Calu3 (cell line): Measurements from ENCODE around the gene OR52N5. TPM values are rescaled to one million over a fixed set of nuclear protein-coding genes. Genes with fewer than 3 reads are reported as not detected.

Source experiments
- BruUV-seq: library from RNA; stranded (reverse); fragments of 400-500 nt; replicated peaks from 2 replicates; lab custom pipeline; 2021; lab: Mats Ljungman, UMichigan
- CTCF ChIA-PET: fragments of 300-600 bp; sonication (Branson Sonifier 250); formaldehyde crosslinking; loops from one replicate; lab custom pipeline; 2022; ENCODE audit warnings: antibody characterized with exemption; lab: Charles Lee
- DNase-seq: peaks from one replicate; pipeline ENCODE4 v3.0.0; 2022
- H3K27ac Mint-ChIP-seq: one replicate; pipeline ENCODE4 v1.8.0; 2022; ENCODE audit warnings: mixed read lengths; ENCODE audit not compliant: unreplicated experiment
- H3K27me3 Mint-ChIP-seq: one replicate; pipeline ENCODE4 v1.8.0; 2022; ENCODE audit warnings: mixed read lengths; ENCODE audit not compliant: unreplicated experiment
- H3K36me3 Mint-ChIP-seq: one replicate; pipeline ENCODE4 v1.8.0; 2022; ENCODE audit warnings: mild to moderate bottlenecking, moderate library complexity, mixed read lengths; ENCODE audit not compliant: insufficient read depth, unreplicated experiment
- H3K4me1 Mint-ChIP-seq: one replicate; pipeline ENCODE4 v1.8.0; 2022; ENCODE audit warnings: mild to moderate bottlenecking, low read depth, mixed read lengths; ENCODE audit not compliant: unreplicated experiment
- H3K4me3 Mint-ChIP-seq: one replicate; pipeline ENCODE4 v1.8.0; 2022; ENCODE audit warnings: mild to moderate bottlenecking, low read depth, moderate library complexity, mixed read lengths; ENCODE audit not compliant: unreplicated experiment
- H3K9me3 Mint-ChIP-seq: one replicate; pipeline ENCODE4 v1.8.0; 2022; ENCODE audit warnings: low read depth, mixed read lengths; ENCODE audit not compliant: unreplicated experiment
- CTCF ChIP-seq: fragments of 200-600 bp; IDR thresholded peaks from one replicate; pipeline ENCODE4 v1.8.0; 2022; ENCODE audit warnings: antibody characterized with exemption; ENCODE audit not compliant: unreplicated experiment
- intact Hi-C: fragments of 100-400 bp; cut with micrococcal nuclease; formaldehyde crosslinking; loops from one replicate; pipeline ENCODE4 v1.10.0; 2022; ENCODE audit not compliant: unreplicated experiment
- total RNA-seq: library from RNA; stranded (reverse); gene quantifications from 2 replicates; pipeline ENCODE4 v1.2.3, GENCODE V29; 2022

Gene OR52N5
- total RNA-seq, 1 experiment from 2014 or later, result not detected

GRCh38 chr11:5803982-5804381 lies 20.8 kb upstream of the OR52N5 start:
- peaks cover 38% of the 10 kb centered on the region for H3K27me3 Mint-ChIP-seq

GRCh38 chr11:5796541-5796940 lies 13.4 kb upstream of the OR52N5 start:
- DNase-seq, result no peak
- CTCF ChIA-PET, result interaction anchor here (0.6 to 0.7 kb wide), 2 partner anchors 274 to 1134 kb away, joined by 3 to 6 read pairs; no protein-coding TSS in a partner anchor
- Mint-ChIP-seq H3K27me3 (no peaks in the 10 kb centered on the region), H3K36me3 (no peaks in the 10 kb centered on the region), H3K4me1 (no peaks in the 10 kb centered on the region), H3K9me3 (no peaks in the 10 kb centered on the region), H3K4me3 (no peak overlapping the region), H3K27ac (no peak overlapping the region)
- intact Hi-C loops, result no loop called here
- BruUV-seq, result no TSS peak
- no peak for TF ChIP-seq CTCF

More at GRCh38 chr11:5803982-5804381, 20.8 kb upstream of the OR52N5 start:
- H3K4me1 Mint-ChIP-seq, result peaks cover 4% of the 10 kb centered on the region
- no peak for TF ChIP-seq CTCF
- intact Hi-C loops, result no loop called here
- no peak for DNase-seq
- peaks cover 3% of the 10 kb centered on the region for H3K9me3 Mint-ChIP-seq
- peaks cover 6% of the 10 kb centered on the region for H3K36me3 Mint-ChIP-seq
- BruUV-seq, result no TSS peak
- H3K4me3 Mint-ChIP-seq, result no peak overlapping the region
- CTCF ChIA-PET, result no interaction called here
- no peak overlapping the region for H3K27ac Mint-ChIP-seq

- Mint-ChIP-seq H3K9me3 (no peaks in the 10 kb centered on the region), H3K27me3 (no peaks in the 10 kb centered on the region), H3K4me3 (no peak within 1 kb of the TSS), H3K27ac (no peak within 1 kb of the TSS), H3K4me1 (no peaks in the 10 kb centered on the region), H3K36me3 (no peaks in the 10 kb centered on the region)
- no TSS peak for BruUV-seq
- no peak for TF ChIP-seq CTCF
- CTCF ChIA-PET, result no interaction called here
- no peak for DNase-seq
- intact Hi-C loops, result no loop called here
Observed at GRCh38 chr11:5791165-5791564, 8.0 kb upstream of the OR52N5 start, which contains the start of gene OR52N1. Gene OR52N1, minus strand, starts transcription at chr11:5791265. Its CDS starts 2,449 bp downstream, at chr11:5788816.

- Mint-ChIP-seq H3K27ac (no peak overlapping the region), H3K4me3 (no peak overlapping the region), H3K4me1 (no peaks in the 10 kb centered on the region), H3K9me3 (no peaks in the 10 kb centered on the region), H3K27me3 (no peaks in the 10 kb centered on the region), H3K36me3 (no peaks in the 10 kb centered on the region)
- intact Hi-C loops, result no loop called here
- CTCF ChIA-PET, result no interaction called here
- DNase-seq, result no peak
- no TSS peak for BruUV-seq
- TF ChIP-seq CTCF, result no peak
Observed at GRCh38 chr11:5767056-5767455, 16.1 kb downstream of the OR52N5 start.
